Hypothalamus (tissue), 51 donors: ENCODE data around the gene CRYBG2.
"Not testable (repeated sequence)": the region's sequence is repeated elsewhere in the genome, so short reads cannot be mapped to it uniquely, and the experiment has no call there.

Source experiments
- DNase-seq, 51 donors: peaks; one replicate each; lab custom pipeline; 2025; lab: John Stamatoyannopoulos, UW

Gene CRYBG2

GRCh38 chr1:26323382-26323781 lies 30.5 kb downstream of the CRYBG2 start:
- no peak for DNase-seq

- DNase-seq: no peak
Measured at GRCh38 chr1:26322042-26322331, 31.9 kb downstream of the CRYBG2 start.

DNA sequence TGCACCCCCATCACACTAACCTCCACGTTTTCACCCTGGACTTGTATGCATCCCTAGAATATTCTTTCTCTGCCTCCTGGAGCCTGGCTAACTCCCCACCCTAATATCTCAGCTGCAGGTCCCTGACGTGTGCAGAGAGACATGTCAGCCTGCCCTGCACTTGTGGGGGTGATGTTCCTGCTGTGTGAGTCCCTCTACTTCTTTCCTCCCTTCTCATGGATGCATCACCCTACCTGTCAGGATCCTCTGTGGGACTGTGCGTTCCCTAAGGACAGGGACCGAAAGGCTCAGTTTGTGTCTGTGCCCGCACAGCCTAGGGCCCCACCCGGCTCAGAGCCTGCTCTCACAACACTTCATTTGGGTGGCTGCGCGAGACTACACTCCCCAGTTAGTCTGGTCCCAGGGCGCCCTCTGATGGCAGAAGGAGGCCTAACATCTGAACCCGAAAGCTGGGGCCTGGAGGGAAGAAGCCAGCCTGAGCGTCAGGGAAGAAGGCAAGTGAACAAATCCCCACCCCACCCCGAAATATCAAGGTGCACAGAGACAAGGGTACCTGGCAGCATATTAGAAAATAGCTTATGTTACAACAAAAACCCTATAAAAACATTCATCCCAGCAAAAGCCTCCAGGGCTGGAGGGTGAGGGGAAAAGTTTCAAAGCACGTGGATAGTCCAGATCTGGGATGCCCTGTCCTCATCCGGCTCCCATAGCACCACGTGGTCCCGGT lies 32.5 kb downstream of the CRYBG2 start:
- DNase-seq: peak; percentile 22 to 92 (median 72)

GRCh38 chr1:26320896-26321295 lies 33.0 kb downstream of the CRYBG2 start:
- DNase-seq: no peak

DNA sequence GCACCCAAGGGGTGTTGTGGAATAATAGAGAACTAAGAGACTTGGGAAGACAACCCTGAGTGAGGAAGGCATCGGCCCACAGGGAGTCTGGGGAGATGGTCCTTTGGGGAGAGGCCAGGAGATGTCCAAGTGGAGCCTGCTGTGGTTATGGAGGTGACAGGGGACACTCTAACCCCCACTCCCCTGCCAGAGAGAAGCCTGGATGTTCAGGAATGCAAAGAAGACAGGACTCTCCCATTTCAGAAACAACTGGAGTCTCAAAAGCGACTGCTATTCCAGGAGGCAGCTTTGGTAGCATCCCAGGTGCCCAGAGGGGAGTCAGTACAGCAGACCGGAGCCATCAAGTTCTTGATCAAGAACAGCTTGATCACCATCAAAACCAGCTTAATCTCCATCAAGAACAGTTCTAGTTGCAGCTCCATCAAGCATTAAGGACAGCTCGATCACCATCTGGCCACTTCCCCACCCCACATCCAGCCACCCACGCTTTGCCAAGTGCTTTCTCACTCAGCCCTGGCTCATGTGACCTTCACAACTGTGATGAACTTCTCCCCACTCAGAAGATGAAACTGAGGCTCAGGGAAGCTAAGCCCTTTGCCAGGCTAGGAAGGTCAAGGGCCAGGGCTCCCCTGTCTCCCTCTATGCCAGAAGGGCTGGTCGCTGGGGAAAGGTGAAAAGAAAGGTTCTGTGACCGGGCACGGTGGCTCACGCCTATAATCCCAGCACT lies 35.4 kb downstream of the CRYBG2 start:
- DNase-seq: peak in 6 of 51 donors; percentile 3 to 33 (median 7)

DNA sequence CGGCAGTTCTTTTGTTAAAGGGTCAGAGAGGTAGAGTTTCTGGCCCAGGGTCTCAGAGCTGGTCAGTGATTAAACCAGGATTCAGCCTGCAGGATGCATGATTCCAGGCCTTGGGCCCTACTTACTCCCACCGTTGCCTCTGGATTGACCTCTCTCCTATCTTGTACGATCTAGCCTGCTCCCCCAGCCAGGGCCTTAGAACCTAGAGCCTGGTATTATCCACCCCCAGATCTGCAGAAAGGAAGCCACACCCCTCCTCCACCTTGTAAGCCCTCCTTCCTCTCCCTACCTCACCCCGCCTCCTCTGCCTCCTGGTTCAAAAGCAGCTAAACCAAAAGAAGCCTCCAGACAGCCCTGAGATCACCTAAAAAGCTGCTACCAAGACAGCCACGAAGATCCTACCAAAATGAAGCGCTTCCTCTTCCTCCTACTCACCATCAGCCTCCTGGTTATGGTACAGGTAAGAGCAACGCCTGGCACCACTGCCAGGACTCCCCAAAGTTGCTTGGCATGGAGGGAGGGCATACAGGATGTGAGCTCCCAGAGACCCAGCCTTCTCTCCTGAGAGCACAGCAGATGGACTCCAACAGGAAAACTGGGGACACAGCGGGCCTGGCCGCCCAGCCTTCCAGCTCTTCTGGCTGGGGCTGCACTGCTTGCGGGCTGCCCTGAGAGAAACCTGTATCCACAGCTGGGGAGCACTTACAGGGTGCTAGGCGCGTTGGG lies 36.2 kb downstream of the CRYBG2 start, which contains the start of gene CD52:
CD52 (plus strand) TSS at position 347 of the 726 bp plus-strand sequence; CDS start at position 407, 60 bp downstream.
- DNase-seq: no peak

DNA sequence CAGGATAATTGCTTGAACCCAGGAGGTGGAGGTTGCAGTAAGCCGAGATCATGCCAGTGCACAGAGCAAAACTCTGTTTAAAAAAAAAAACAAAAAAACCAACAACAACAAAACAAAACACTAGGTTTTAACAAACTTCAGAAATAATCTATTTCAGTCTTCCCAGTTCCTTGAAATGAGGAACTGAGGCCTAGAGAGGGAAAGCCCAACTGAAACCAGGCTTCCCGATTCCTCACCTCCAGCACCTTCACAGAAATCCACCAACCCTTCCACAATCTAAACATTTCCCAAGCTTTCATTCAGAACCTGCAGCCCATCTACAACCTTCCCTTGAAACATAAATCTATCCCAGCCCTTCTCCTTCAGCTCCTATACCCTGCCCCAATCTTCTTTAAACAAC lies 36.8 kb downstream of the CRYBG2 start:
- no peak for DNase-seq

DNA sequence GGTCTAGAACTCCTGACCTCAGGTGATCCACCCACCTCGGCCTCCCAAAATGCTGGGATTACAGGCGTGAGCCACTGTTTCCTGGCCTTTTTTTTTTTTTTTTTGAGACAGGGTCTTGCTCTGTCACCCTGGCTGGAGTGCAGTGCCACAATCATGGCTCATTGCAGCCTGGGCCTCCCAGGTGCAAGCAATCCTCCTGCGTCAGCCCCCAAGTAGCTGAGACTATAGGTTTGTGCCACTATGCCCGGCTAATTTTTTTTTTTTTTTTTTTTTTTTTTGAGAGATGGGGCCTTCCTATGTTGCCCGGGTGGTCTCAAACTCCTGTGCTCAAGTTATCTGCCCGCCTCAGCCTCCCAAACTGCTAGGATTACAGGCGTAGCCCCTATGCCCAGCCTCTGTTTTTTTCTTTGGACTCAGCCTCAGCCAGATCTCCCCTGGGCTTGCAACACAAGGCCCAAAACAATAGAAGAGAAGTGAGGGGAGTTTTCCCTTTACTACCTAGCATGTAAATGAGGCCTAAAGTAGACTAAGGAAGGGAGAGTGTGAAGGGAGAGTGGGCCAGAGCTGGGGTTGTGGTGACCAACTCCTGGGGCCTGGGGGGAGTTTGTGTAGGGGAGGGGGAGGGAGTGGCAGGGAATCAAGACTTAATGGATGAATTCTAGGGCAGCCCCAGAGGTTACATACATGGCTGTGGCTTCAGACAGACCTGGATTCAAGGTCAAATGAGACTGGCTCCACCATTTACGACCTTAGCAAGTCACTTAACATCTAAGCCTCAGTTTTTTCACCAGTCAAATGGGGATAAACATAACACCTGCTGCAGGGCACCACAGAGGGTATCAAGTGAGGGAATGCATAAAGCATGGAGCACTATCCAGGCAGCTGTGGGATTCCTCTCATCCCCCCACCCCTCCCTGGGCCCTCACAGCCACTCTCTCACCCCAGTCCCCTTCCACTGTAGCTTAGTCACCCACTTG lies 37.8 kb downstream of the CRYBG2 start:
- no peak for DNase-seq

- DNase-seq: no peak
Measured at GRCh38 chr1:26314501-26314900, 39.4 kb downstream of the CRYBG2 start.

DNA sequence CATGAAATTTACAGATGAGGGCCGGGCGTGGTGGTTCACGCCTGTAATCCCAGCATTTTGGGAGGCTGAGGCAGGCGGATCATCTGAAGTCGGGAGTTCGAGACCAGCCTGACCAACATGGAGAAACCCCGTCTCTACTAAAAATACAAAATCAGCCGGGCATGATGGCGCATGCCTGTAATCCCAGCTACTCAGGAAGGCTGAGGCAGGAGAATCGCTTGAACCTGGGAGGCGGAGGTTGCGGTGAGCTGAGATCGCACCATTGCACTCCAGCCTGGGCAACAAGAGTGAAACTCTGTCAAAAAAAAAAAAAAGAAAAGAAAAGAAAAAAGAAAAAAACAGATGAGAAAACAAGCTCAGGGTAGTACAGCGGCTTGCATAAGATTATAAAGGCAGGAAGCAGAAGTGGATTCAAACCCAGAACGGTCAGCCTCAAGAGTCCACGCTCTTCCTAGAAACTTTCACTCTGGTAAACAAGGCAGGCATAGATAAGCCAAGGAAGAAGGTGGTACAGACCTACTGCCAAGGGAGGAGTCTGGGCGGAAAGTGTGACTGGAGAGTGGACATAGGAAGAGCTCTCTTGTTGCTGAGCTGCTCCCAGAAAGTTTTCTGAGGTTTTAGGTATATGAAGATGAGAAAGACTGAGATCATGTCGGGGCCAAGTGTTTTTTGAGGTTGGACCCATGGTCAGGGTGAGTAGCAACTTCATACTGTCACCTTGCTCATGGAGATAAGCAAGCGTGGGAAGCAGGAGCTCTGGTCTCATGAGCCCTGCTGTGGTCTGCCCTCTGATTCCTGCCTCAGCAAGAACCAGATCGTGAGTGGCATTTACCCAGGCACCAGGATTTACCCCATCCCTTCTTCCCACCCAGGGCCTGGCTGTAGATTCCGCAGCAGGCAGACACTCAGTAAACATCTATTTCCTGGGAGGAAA lies 45.7 kb downstream of the CRYBG2 start:
- DNase-seq: not testable (repeated sequence)

DNA sequence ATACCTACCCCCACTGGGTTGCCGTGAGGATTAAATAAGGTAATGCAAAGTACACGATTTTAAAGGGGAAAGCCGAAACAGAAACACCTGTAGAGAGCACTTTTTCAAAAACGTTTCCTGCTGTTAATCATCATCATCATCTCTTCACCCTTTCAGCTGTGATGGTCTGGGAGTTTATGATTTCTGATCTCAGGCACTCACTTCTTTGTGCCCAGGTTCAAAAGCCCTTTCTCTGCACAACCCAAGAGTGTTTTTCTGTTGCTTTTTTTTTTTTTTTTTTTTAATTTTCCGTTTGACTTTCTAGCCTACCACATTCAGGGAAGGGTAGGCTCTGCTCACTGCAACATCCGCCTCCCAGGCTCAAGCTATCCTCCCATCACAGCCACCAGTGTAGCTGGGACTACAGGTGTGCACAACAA lies 46.6 kb downstream of the CRYBG2 start:
- DNase-seq: no peak

DNA sequence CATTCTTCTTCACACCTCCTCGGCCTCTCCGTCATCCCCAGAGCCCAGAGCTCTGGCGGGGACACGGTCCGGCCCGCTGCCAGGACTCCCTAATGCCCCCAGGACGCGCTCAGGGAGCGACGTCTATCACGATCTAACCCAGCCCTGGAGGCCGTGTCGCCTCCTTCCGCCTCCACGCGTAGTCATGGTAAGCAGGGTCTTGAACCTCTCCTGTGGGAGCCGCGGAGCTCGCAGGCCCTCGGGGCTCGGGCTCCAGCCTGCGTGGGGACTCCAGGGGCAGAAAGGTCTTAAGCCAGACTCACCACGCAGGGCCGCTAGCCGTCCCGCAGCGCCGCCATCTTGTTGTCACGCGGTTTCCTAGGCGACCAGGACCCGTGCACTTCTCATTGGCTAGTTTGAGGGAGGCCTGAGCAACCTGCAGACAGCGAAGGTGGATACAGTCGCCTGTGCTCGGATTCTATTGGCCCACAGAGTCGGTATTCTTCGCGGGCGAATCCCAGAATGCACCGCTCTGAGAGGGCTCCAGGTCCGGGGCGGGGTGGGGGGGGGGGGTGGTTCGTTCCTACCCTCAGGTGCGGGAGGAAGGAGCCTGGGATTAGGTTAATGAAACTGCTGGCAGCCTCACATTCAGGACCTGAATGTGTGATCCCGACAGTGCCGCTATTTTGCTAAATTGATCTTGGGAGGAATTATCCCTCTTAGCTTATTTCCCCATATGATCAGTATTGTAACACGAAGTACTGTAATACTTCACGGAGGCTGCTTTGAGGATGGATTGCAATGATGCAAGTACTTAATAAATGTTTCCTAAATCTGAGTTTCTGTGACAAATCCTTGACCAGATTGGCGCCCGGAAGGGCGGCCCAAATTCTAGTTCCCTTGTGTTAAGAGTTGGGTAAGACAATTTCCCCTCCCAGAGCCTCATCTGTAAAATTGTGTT lies 47.4 kb downstream of the CRYBG2 start, which contains the start of gene UBXN11:
UBXN11 (minus strand) TSS at position 347 of the 940 bp plus-strand sequence. CDS start 3,753 bp downstream, outside the sequence.
- peak in 50 of 51 donors; percentile 20 to 91 (median 76) for DNase-seq

DNA sequence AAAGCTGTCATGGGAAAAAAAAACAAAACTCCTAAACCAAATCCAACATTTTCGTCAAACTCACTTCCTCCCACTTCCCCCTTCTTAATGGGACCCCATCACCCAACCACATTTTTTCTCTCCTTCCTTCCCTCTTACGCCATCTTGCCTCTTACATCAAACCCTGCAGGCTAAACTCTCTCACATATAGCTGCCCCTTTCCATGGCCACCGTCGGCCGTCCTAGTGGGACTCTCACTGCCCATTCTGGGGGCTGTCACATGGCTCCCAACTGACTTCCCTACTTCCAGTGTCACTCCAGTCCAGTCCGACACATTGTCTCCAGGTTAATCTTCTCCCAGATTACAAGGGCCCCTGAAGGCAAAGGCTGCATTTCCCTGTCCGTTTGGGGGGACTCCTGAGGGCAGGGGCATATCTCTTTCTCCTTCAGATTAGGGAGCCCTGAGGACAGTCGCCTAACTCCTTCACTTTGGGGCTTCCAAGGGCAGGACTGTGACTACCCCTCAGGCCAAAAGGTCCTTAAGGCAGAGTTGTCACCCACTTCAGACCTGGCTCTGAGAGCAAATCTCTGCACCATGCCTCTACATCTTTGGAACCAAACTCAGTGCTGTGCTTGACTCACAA lies 48.2 kb downstream of the CRYBG2 start:
- no peak for DNase-seq

- DNase-seq: no peak
Measured at GRCh38 chr1:26302733-26303405, 51.1 kb downstream of the CRYBG2 start.

- no peak for DNase-seq
Measured at GRCh38 chr1:26300578-26301275, 53.2 kb downstream of the CRYBG2 start.

GRCh38 chr1:26297791-26298124 lies 56.2 kb downstream of the CRYBG2 start:
- no peak for DNase-seq
